Right cardiac atrium (tissue), 5 donors: ENCODE measurements around the gene ASTN2. TPM values are rescaled to one million over a fixed set of nuclear protein-coding genes. Genes with fewer than 3 reads are reported as not detected.
A peak's percentile ranks its signal among the peaks of the same experiment; 100 is the strongest.

Source experiments
- ATAC-seq, 2 donors: fragments of 200-7000 bp; cut with Tn5 transposase; one replicate each; pipeline versions ENCODE4 v1.8.0 to v1.9.1; 2020; ENCODE audit warnings: moderate library complexity in 2 of 2, mild to moderate bottlenecking in 1 of 2
- DNase-seq, 3 donors: peaks; one replicate each; pipeline ENCODE4 v3.0.0-alpha.2; 2020
- H3K27ac ChIP-seq: one replicate; pipeline ENCODE4 v1.5.1; 2013; ENCODE audit warnings: mild to moderate bottlenecking, low read length, control low read depth, moderate library complexity
- H3K27me3 ChIP-seq: one replicate; pipeline ENCODE4 v1.6.1; 2013; ENCODE audit not compliant: control insufficient read depth, insufficient read depth
- H3K4me1 ChIP-seq: one replicate; pipeline ENCODE4 v1.6.1; 2013; ENCODE audit warnings: low read length; ENCODE audit not compliant: control insufficient read depth, insufficient read depth
- H3K4me3 ChIP-seq: one replicate; pipeline ENCODE4 v1.5.1; 2013; ENCODE audit warnings: low read length, control low read depth
- H3K9me3 ChIP-seq: one replicate; pipeline ENCODE4 v1.6.1; 2013; ENCODE audit warnings: low read length; ENCODE audit not compliant: control insufficient read depth
- WGBS: extraction: QIAGEN DNeasy Blood & Tissue Kit; methylation state at CpG from one replicate; pipeline ENCODE4 v1.1.7; 2013; 5-methylcytosine and 5-hydroxymethylcytosine counted together
- intact Hi-C, 4 donors: fragments of 100-400 bp; cut with DNase I; formaldehyde crosslinking; loops; one replicate each; pipeline versions ENCODE4 v1.11.0 to v1.14.0; 2022 to 2023
- polyA plus RNA-seq: library from polyadenylated mRNA; stranded (reverse); fragments of 200-250 nt; gene quantifications from one replicate; pipeline ENCODE4 v1.2.3, GENCODE V29; 2013
- total RNA-seq, 4 donors: library from RNA; stranded (reverse); fragmentation: NEBNext Ultra II Directional; extraction: Animal tissue kit (Norgen Biotek cat#: 25700); gene quantifications; one replicate each; pipeline ENCODE4 v1.2.1, GENCODE V29; 2021
- donor health status: healthy with polysubstance abuse.
- donor health status: DM: no; HTN: yes; CAD: no.
- donor health status: DM: no; HTN: no; CAD: no.
- donor health status: DM: no; HTN: yes; CAD: no; lungs with severe emphysema.
- donor health status: DM: yes; HTN: yes; CAD: no.

ASTN2 gene
- total and polyA plus RNA-seq, 5 donors: 18.1 to 79.3 (median 59.8) TPM

DNA sequence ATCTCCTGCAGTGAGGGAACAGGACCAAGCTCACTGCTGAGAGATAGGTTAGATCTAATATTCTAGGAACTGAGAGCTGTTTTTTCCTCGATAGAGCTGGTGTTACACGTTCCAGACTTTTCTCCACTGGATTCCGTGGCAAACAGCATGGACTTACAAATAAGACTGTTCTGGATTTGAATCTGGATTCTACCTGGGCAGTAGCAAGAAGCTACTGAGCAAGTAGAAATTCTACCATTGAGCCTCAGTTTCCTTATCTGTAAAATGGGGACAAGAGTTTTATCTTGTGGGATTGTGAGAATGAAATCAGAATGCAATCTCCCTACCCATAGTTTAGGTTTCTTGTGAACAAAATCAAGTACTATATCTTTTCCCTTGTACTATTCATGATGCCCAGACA lies 966.4 kb downstream of the ASTN2 start:
- Histone ChIP-seq H3K27ac (no peak overlapping the region), H3K4me3 (no peak overlapping the region), H3K27me3 (no peaks in the 10 kb centered on the region), H3K4me1 (no peaks in the 10 kb centered on the region), H3K9me3 (no peaks in the 10 kb centered on the region)
- ATAC-seq: no peak
- no peak for DNase-seq
- intact Hi-C loops: no loop called here
- 40% methylated on average over 3 of the region's 3 CpGs for WGBS

DNA sequence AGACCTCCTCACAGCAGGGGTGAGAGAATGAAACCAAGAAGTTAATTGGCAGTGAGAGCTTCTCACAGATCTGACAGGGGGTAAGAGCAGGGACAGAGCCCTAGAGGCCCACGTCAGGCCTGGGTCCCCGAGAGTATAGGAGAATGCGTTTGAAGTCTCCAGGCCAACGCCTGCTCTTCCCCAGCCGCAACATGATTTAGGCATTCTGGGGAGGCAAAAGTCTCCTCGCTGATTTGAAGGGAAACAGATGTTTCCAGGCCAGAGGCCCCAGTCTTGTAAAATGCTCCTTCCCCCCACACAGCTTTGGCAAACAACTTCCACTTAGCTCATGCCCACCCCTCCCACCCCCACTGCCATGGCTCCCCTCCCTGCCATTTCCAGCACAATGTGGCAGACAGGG lies 966.9 kb downstream of the ASTN2 start:
- WGBS: 32% methylated on average over 6 of the region's 6 CpGs
- peak; percentile 41 to 63 for ATAC-seq
- no peak overlapping the region for H3K27ac ChIP-seq
- H3K4me1 ChIP-seq: no peaks in the 10 kb centered on the region
- no peak overlapping the region for H3K4me3 ChIP-seq
- peak in 2 of 3 donors; percentile 23 to 67 for DNase-seq
- H3K9me3 ChIP-seq: no peaks in the 10 kb centered on the region
- no peaks in the 10 kb centered on the region for H3K27me3 ChIP-seq
- intact Hi-C loops: no loop called here

DNA sequence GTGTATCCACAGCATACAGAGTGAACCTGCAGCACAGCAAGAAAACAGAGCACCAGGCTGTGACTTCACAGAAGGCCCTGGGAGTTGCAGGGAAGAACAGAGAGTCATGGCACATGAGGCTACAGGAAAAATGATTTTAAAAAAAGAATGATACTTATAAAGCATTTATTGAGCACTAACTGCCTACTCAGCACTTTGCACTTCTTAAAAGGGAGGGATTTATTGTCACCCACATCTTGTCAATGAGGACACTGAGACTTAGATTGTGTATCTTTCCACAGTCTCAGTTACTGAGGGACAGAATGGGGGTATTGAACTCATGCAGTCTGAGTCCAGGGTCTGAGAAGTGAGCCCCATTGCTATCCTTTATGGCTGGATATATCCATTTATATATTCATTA lies 972.3 kb downstream of the ASTN2 start:
- H3K4me1 ChIP-seq: no peaks in the 10 kb centered on the region
- DNase-seq: no peak
- no peaks in the 10 kb centered on the region for H3K9me3 ChIP-seq
- ATAC-seq: no peak
- intact Hi-C loops: no loop called here
- H3K27ac ChIP-seq: no peak overlapping the region
- no peak overlapping the region for H3K4me3 ChIP-seq
- no peaks in the 10 kb centered on the region for H3K27me3 ChIP-seq

DNA sequence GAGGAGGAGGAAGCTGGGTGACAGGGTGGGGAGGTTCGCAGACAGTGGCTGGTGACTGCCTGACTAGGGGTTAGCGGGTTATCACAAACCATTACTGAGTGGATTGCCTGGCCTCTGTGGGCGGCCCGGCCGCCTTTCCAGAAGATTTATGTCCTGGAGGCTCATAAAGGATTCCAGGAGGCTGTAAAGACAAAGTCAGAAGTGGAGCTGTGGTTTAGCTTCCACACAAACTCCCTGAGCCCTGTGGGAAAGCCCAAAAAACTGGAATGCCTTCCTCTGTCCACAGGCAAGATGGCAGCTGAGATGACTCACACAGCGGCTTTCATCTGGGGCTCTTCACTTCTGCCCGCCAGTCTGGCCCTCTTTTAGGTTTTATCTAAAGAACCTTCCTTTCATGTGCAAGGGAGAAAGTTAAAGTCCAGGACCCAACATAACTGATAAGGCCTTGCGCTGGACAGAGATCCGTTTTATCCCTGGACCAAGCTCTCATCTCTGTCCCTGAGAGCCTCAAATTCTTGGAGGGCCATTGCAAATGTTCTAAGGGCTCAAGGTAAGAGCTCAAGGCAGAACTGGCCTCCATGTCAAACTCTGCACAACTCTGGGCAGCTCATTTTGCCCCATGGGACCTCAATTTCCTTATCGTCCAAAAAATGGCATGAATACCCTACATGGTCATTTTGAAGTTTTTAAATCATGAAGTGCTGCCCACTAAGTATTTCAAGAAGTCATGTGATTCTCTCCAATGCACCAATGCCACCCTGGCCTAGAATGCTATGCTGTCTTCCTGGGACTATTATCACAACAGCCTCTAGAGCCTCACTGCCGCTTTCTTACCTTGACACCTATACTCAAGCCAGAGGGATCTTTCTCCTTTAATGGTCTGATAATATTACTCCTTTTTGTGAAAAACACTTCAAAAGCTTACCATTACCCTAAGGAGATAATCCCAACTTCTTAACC lies 977.2 kb downstream of the ASTN2 start:
- ATAC-seq: no peak
- no peak for DNase-seq
- no peaks in the 10 kb centered on the region for H3K9me3 ChIP-seq
- WGBS: 75% methylated on average over 11 of the region's 11 CpGs
- no peaks in the 10 kb centered on the region for H3K4me1 ChIP-seq
- intact Hi-C loops: no loop called here
- H3K27me3 ChIP-seq: no peaks in the 10 kb centered on the region
- H3K27ac ChIP-seq: no peak overlapping the region
- H3K4me3 ChIP-seq: no peak overlapping the region

- 100% methylated on average over 1 of the region's 1 CpG for WGBS
- H3K4me1 ChIP-seq: no peaks in the 10 kb centered on the region
- no peak overlapping the region for H3K27ac ChIP-seq
- DNase-seq (no peak), ATAC-seq (no peak)
- H3K4me3 ChIP-seq: no peak overlapping the region
- H3K27me3 ChIP-seq: no peaks in the 10 kb centered on the region
- intact Hi-C loops: no loop called here
- H3K9me3 ChIP-seq: no peaks in the 10 kb centered on the region
These were observed 978.7 kb downstream of the ASTN2 start for GRCh38 chr9:116436121-116436520.

DNA sequence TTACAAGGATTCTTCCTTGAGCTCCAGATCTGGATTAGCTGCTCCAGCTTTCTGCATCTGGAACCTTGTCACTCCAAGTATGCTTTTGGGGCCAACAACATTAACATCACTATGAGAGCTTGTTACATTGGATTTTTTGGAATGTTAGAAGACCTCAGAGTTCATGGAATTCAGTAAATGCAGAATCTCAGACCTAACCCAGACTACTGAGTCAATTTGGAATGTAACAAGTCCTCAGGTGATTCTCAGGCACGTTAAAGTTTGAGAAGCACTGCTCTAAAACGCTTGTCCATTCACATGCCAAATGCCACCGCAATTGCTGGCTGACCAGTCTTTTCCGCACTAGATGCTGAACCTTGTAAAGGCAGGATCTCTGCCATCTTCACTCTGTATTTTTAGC lies 979.2 kb downstream of the ASTN2 start:
- no peaks in the 10 kb centered on the region for H3K27me3 ChIP-seq
- DNase-seq (no peak), ATAC-seq (no peak)
- intact Hi-C loops: no loop called here
- no peak overlapping the region for H3K27ac ChIP-seq
- H3K9me3 ChIP-seq: no peaks in the 10 kb centered on the region
- WGBS: 60% methylated on average over 4 of the region's 4 CpGs
- no peaks in the 10 kb centered on the region for H3K4me1 ChIP-seq
- H3K4me3 ChIP-seq: no peak overlapping the region

DNA sequence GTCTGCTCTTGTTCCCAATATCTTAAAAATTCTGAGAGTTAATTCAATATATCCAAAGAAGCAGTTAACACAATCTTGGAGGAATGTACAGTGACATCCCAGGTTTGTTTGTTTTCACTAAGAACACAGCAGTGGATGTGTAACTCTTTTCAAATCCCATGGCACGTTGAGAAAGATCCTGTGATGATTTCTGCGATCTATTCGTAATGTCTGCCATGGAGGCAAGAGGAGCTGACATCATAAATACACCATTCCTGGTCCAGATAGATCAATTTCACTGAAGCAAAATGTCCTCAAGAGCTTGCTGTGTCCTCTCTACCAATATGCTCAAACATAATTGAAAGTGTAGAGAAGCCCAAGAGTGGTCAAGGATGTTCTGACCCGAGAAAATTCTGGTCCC lies 980.5 kb downstream of the ASTN2 start:
- DNase-seq (no peak), ATAC-seq (no peak)
- no peaks in the 10 kb centered on the region for H3K9me3 ChIP-seq
- whole genome bisulfite sequencing: 81% methylated on average over 4 of the region's 4 CpGs
- no peaks in the 10 kb centered on the region for H3K4me1 ChIP-seq
- no peak overlapping the region for H3K4me3 ChIP-seq
- intact Hi-C loops: no loop called here
- H3K27me3 ChIP-seq: no peaks in the 10 kb centered on the region
- H3K27ac ChIP-seq: no peak overlapping the region

GRCh38 chr9:116432051-116432450 lies 982.8 kb downstream of the ASTN2 start:
- WGBS: 97% methylated on average over 1 of the region's 1 CpG

DNA sequence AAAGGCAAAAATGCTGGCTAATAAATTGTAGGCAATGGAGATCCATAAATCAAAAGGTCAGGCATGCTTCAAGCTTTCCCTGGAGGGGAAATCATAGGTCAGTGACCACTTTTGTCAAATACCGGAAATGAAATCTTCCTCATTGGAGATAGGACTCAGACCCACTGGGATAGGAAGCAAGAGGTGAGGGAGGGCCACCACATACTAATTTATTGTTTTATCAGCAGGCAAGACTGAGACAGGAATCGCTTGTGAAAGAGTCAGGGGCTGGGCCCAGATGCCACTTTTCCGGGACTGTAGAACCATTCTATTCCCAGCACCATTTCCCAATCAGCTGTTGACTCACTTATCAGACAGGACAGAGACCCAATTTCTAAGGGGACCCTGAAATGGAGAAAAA lies 984.0 kb downstream of the ASTN2 start:
- no peaks in the 10 kb centered on the region for H3K27me3 ChIP-seq
- no peak overlapping the region for H3K4me3 ChIP-seq
- WGBS: 53% methylated on average over 3 of the region's 3 CpGs
- ATAC-seq (peak in 1 of 2 donors; percentile 68), DNase-seq (no peak)
- H3K4me1 ChIP-seq: no peaks in the 10 kb centered on the region
- H3K9me3 ChIP-seq: no peaks in the 10 kb centered on the region
- H3K27ac ChIP-seq: no peak overlapping the region
- intact Hi-C loops: no loop called here

More at GRCh38 chr9:116432051-116432450, 982.8 kb downstream of the ASTN2 start:
- no peak overlapping the region for H3K4me3 ChIP-seq
- intact Hi-C loops: no loop called here
- ATAC-seq (no peak), DNase-seq (no peak)
- H3K27ac ChIP-seq: no peak overlapping the region
- H3K4me1 ChIP-seq: no peaks in the 10 kb centered on the region
- no peaks in the 10 kb centered on the region for H3K9me3 ChIP-seq
- H3K27me3 ChIP-seq: no peaks in the 10 kb centered on the region

DNA sequence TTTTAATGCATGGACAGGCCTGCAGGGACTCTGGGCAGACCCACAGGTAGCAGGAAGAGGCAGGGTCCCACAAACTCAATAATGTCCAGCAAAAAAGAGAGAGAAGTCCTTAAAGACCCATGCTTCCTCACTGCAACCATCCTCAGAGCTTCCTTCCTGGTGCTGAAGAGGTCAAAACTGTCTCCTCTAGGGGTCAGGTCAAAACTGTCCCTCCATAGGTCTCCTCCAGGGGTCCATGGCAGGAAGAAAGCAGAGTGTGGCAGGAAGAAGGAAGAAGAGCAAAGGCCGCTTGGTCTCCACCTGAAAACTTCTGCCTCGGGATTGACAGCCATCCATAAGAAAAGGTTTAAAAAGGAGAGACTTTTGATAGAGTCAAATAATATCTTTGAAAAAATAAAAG lies 989.6 kb downstream of the ASTN2 start:
- no peak for ATAC-seq
- no peak for DNase-seq
- WGBS: 76% methylated on average over 2 of the region's 2 CpGs
- Histone ChIP-seq H3K4me1 (no peaks in the 10 kb centered on the region), H3K27ac (no peak overlapping the region), H3K27me3 (no peaks in the 10 kb centered on the region), H3K9me3 (no peaks in the 10 kb centered on the region), H3K4me3 (no peak overlapping the region)
- intact Hi-C loops: no loop called here

- Histone ChIP-seq H3K27me3 (no peaks in the 10 kb centered on the region), H3K4me3 (no peak overlapping the region), H3K9me3 (no peaks in the 10 kb centered on the region), H3K4me1 (no peaks in the 10 kb centered on the region), H3K27ac (no peak overlapping the region)
- no peak for ATAC-seq
- intact Hi-C loops: no loop called here
- 70% methylated on average over 1 of the region's 1 CpG for WGBS
- DNase-seq: no peak
These were observed 991.7 kb downstream of the ASTN2 start for GRCh38 chr9:116423149-116423548.
